ENCODE results near the gene CBL. TPM values are rescaled to one million over a fixed set of nuclear protein-coding genes. Genes with fewer than 3 reads are reported as not detected.
"Not testable (repeated sequence)": the region's sequence is repeated elsewhere in the genome, so short reads cannot be mapped to it uniquely, and the experiment has no call there.

CBL gene
- total RNA-seq, 2 donors from 2014 or later, result 8.5 to 14.5 TPM

- TF ChIP-seq, protein P1, sequence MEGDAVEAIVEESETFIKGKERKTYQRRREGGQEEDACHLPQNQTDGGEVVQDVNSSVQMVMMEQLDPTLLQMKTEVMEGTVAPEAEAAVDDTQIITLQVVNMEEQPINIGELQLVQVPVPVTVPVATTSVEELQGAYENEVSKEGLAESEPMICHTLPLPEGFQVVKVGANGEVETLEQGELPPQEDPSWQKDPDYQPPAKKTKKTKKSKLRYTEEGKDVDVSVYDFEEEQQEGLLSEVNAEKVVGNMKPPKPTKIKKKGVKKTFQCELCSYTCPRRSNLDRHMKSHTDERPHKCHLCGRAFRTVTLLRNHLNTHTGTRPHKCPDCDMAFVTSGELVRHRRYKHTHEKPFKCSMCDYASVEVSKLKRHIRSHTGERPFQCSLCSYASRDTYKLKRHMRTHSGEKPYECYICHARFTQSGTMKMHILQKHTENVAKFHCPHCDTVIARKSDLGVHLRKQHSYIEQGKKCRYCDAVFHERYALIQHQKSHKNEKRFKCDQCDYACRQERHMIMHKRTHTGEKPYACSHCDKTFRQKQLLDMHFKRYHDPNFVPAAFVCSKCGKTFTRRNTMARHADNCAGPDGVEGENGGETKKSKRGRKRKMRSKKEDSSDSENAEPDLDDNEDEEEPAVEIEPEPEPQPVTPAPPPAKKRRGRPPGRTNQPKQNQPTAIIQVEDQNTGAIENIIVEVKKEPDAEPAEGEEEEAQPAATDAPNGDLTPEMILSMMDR (IDR thresholded peaks at IDR 0.05), result no peak
- H3K27me3 ChIP-seq, result no peaks in the 10 kb centered on the region
- H3K4me3 ChIP-seq, result no peak overlapping the region
Observed at GRCh38 chr11:119188067-119188466, 18.1 kb upstream of the CBL start.

DNA sequence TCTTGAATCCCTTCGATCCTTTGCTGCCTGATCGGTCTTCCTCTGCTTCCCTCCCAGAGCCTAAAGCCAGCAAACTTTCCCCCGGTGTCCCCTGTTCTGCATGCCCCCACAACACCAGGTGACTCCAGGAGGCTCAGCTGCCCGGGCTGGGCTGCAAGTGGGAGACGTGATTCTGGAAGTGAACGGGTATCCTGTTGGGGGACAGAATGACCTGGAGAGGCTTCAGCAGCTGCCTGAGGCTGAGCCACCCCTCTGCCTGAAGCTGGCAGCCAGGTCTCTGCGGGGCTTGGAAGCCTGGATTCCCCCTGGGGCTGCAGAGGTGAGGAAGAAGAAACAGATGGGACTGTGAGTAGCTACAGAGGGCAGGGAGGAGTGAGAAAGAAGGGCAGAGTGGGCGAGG lies 17.3 kb upstream of the CBL start:
- no peaks in the 10 kb centered on the region for H3K27me3 ChIP-seq
- H3K27ac ChIP-seq, result no peak overlapping the region
- H3K36me3 ChIP-seq, result no peaks in the 10 kb centered on the region
- H3K4me3 ChIP-seq, result no peak overlapping the region
- H3K9me3 ChIP-seq, result no peaks in the 10 kb centered on the region
- TF ChIP-seq, protein P1 (IDR thresholded peaks at IDR 0.05), result no peak
- DNase-seq (ENCODE audit: low spot score), result no peak
- H3K4me1 ChIP-seq, result no peaks in the 10 kb centered on the region

More at GRCh38 chr11:119188067-119188466, 18.1 kb upstream of the CBL start:
- H3K36me3 ChIP-seq, result no peaks in the 10 kb centered on the region
- no peak overlapping the region for H3K27ac ChIP-seq
- H3K9me3 ChIP-seq, result no peaks in the 10 kb centered on the region
- no peaks in the 10 kb centered on the region for H3K4me1 ChIP-seq
- DNase-seq (ENCODE audit: low spot score), result no peak

GRCh38 chr11:119189393-119189792 lies 16.7 kb upstream of the CBL start:
- Histone ChIP-seq H3K4me1 (no peaks in the 10 kb centered on the region), H3K9me3 (no peaks in the 10 kb centered on the region), H3K4me3 (no peak overlapping the region), H3K27ac (no peak overlapping the region), H3K27me3 (no peaks in the 10 kb centered on the region), H3K36me3 (no peaks in the 10 kb centered on the region)
- no peak for DNase-seq (ENCODE audit: low spot score)
- TF ChIP-seq, protein P1 (IDR thresholded peaks at IDR 0.05), result no peak

- no peaks in the 10 kb centered on the region for H3K4me1 ChIP-seq
- no peaks in the 10 kb centered on the region for H3K27me3 ChIP-seq
- H3K4me3 ChIP-seq, result no peak overlapping the region
- TF ChIP-seq, protein P1 (IDR thresholded peaks at IDR 0.05), result no peak
- H3K36me3 ChIP-seq, result no peaks in the 10 kb centered on the region
- no peaks in the 10 kb centered on the region for H3K9me3 ChIP-seq
- no peak overlapping the region for H3K27ac ChIP-seq
- DNase-seq (ENCODE audit: low spot score), result no peak
Observed at GRCh38 chr11:119190531-119190930, 15.6 kb upstream of the CBL start.

GRCh38 chr11:119191265-119191664 lies 14.9 kb upstream of the CBL start:
- not testable (repeated sequence) for DNase-seq (ENCODE audit: low spot score); H3K27me3 ChIP-seq

GRCh38 chr11:119192111-119192510 lies 14.0 kb upstream of the CBL start:
- TF ChIP-seq, protein P1 (IDR thresholded peaks at IDR 0.05), result no peak
- Histone ChIP-seq H3K9me3 (no peaks in the 10 kb centered on the region), H3K27me3 (no peaks in the 10 kb centered on the region), H3K36me3 (no peaks in the 10 kb centered on the region), H3K4me1 (no peaks in the 10 kb centered on the region), H3K4me3 (no peak overlapping the region), H3K27ac (no peak overlapping the region)
- DNase-seq (ENCODE audit: low spot score), result no peak

More at GRCh38 chr11:119191265-119191664, 14.9 kb upstream of the CBL start:
- not testable (repeated sequence) for H3K9me3 ChIP-seq, H3K4me3 ChIP-seq, H3K27ac ChIP-seq, H3K4me1 ChIP-seq, H3K36me3 ChIP-seq

Measured in right atrium auricular region (tissue), 2 donors.